Ovary (tissue), 9 donors: Measurements from ENCODE around the gene CENPO. TPM values are rescaled to one million over a fixed set of nuclear protein-coding genes. Genes with fewer than 3 reads are reported as not detected.

Source experiments
- DNase-seq, 5 donors: peaks; one replicate each; pipeline ENCODE4 v3.0.0-alpha.2; 2019 to 2020
- H3K27ac ChIP-seq, 2 donors: fragments of 200-600 bp; one replicate each; pipeline versions ENCODE4 v1.5.1 to v1.8.0; 2019 to 2022
- H3K27me3 ChIP-seq: fragments of 200-600 bp; one replicate; pipeline ENCODE4 v1.8.0; 2022
- H3K36me3 ChIP-seq: fragments of 200-600 bp; sonication (generic); one replicate; pipeline ENCODE4 v1.5.1; 2019
- H3K4me1 ChIP-seq: one replicate; pipeline ENCODE4 v1.8.1; 2013; ENCODE audit warnings: mild to moderate bottlenecking, moderate library complexity; ENCODE audit not compliant: insufficient read depth
- H3K4me3 ChIP-seq: fragments of 200-600 bp; sonication (generic); one replicate; pipeline ENCODE4 v1.5.1; 2017
- H3K9me3 ChIP-seq, 2 donors: fragments of 200-600 bp in 1 of 2; sonication (generic) in 1 of 2; one replicate each; pipeline versions ENCODE4 v1.5.1 to v1.8.1; 2013 to 2019; ENCODE audit warnings: mild to moderate bottlenecking in 1 of 2, moderate library complexity in 1 of 2
- CTCF ChIP-seq, 3 donors: fragments of 450-650 bp in 2 of 3; fragments of 200-600 bp in 1 of 3; IDR thresholded peaks; one replicate each; pipeline versions ENCODE4 v1.5.1 to v1.8.0; 2016 to 2022; ENCODE audit warnings: antibody characterized with exemption in 3 of 3, mild to moderate bottlenecking in 1 of 3
- EP300 ChIP-seq: sonication (generic); formaldehyde crosslinking; IDR thresholded peaks from one replicate; pipeline ENCODE4 v1.6.1; 2017; ENCODE audit warnings: antibody characterized with exemption
- POLR2A ChIP-seq: fragments of 450-650 bp; IDR thresholded peaks from one replicate; pipeline ENCODE4 v1.6.1; 2017; ENCODE audit warnings: antibody characterized with exemption, mild to moderate bottlenecking, moderate library complexity
- WGBS, 3 donors: extraction: QIAGEN DNeasy Blood & Tissue Kit in 1 of 3; methylation state at CpG; one replicate each; pipeline versions ENCODE4 v1.1.5 to v1.1.7; 2013 to 2017; 5-methylcytosine and 5-hydroxymethylcytosine counted together
- intact Hi-C, 4 donors: fragments of 100-400 bp; cut with DNase I; formaldehyde crosslinking; loops; one replicate each; pipeline versions ENCODE4 v1.11.0 to v1.15.1; 2022 to 2023
- polyA plus RNA-seq, 2 donors: library from polyadenylated mRNA; stranded (reverse); fragments of 200-250 nt in 1 of 2; fragments of 350-450 nt in 1 of 2; fragmentation: Illumina TruSeq in 1 of 2; extraction: RNeasy Lipid Tissue Mini Kit (QIAGEN cat#74804) in 1 of 2; gene quantifications; one replicate each; pipeline ENCODE4 v1.2.3, GENCODE V29; 2013 to 2014
- total RNA-seq, 7 donors: library from RNA; depleted of rRNA in 2 of 7; stranded (reverse); fragments of >200 nt in 2 of 7; fragmentation: NEBNext Ultra II Directional in 3 of 7; extraction: Animal tissue kit (Norgen Biotek cat#: 25700) in 3 of 7; gene quantifications; one replicate each; pipeline versions ENCODE4 v1.1.0 to v1.2.4, GENCODE V29; 2016 to 2023
- donor health status: DM: no; HTN: no; CAD: no; lungs with moderate emphysema.
- donor health status: DM: no; HTN: no; CAD: no.
- donor health status: Bipolar disorder and iron deficiency.
- donor health status: DM: yes; HTN: yes; CAD: no.
- donor health status: DM: no; HTN: no; CAD: no.
- donor health status: DM: yes; HTN: yes; CAD: no.

Gene CENPO
- total and polyA plus RNA-seq, 9 donors: 1.0 to 4.7 (median 2.4) TPM

- H3K4me1 ChIP-seq: peaks cover 13% of the 10 kb centered on the region
- no peak overlapping the region for H3K4me3 ChIP-seq
- no peaks in the 10 kb centered on the region for H3K36me3 ChIP-seq
- H3K9me3 ChIP-seq: no peaks in the 10 kb centered on the region
- no peak for DNase-seq
- TF ChIP-seq POLR2A: no peak
- no peak for TF ChIP-seq CTCF (IDR thresholded peaks at IDR 0.05)
- H3K27me3 ChIP-seq: no peaks in the 10 kb centered on the region
- intact Hi-C loops: no loop called here
- H3K27ac ChIP-seq: no peak overlapping the region
- 77 to 88% (median 87%) methylated on average over 6 of the region's 6 CpGs for WGBS, 3 donors
Measured at GRCh38 chr2:24866946-24867345, 73.7 kb downstream of the CENPO start.

GRCh38 chr2:24870440-24870839 is 77.2 kb downstream of the CENPO start:
- Histone ChIP-seq H3K4me3 (no peak overlapping the region), H3K36me3 (no peaks in the 10 kb centered on the region), H3K27ac (no peak overlapping the region), H3K4me1 (peaks cover 21% of the 10 kb centered on the region), H3K9me3 (no peaks in the 10 kb centered on the region), H3K27me3 (no peaks in the 10 kb centered on the region)
- WGBS, 3 donors: 84 to 92% (median 92%) methylated on average over 5 of the region's 5 CpGs
- DNase-seq: no peak
- intact Hi-C loops: no loop called here
- TF ChIP-seq POLR2A: no peak
- TF ChIP-seq CTCF (IDR thresholded peaks at IDR 0.05): no peak
- no peak for TF ChIP-seq EP300

GRCh38 chr2:24870891-24871705 is 77.9 kb downstream of the CENPO start:
- no peak for DNase-seq
- intact Hi-C loops: no loop called here
- peak overlapping the region in 1 of 2 donors; percentile 78 for H3K27ac ChIP-seq
- WGBS, 3 donors: 82 to 88% (median 82%) methylated on average over 16 of the region's 16 CpGs
- no peaks in the 10 kb centered on the region for H3K27me3 ChIP-seq
- H3K36me3 ChIP-seq: no peaks in the 10 kb centered on the region
- H3K9me3 ChIP-seq: no peaks in the 10 kb centered on the region
- no peak for TF ChIP-seq CTCF (IDR thresholded peaks at IDR 0.05)
- TF ChIP-seq EP300: no peak
- no peak for TF ChIP-seq POLR2A
- no peak overlapping the region for H3K4me3 ChIP-seq
- peaks cover 21% of the 10 kb centered on the region for H3K4me1 ChIP-seq

- no peaks in the 10 kb centered on the region for H3K27me3 ChIP-seq
- no peak overlapping the region for H3K4me3 ChIP-seq
- intact Hi-C loops: no loop called here
- no peaks in the 10 kb centered on the region for H3K36me3 ChIP-seq
- no peaks in the 10 kb centered on the region for H3K9me3 ChIP-seq
- H3K4me1 ChIP-seq: peaks cover 21% of the 10 kb centered on the region
- TF ChIP-seq POLR2A: no peak
- no peak for TF ChIP-seq CTCF (IDR thresholded peaks at IDR 0.05)
- TF ChIP-seq EP300: no peak
- peak overlapping the region; percentile 48 to 78 for H3K27ac ChIP-seq
- whole genome bisulfite sequencing, 3 donors: 20 to 37% (median 21%) methylated on average over 12 of the region's 12 CpGs
- DNase-seq: peak in 4 of 5 donors; percentile 51 to 79 (median 64)
Measured at GRCh38 chr2:24871852-24872333, 78.7 kb downstream of the CENPO start.

Other genes starting within 250 kb of the CENPO start
- gene PTRHD1, start within 50 bp of the CENPO start, total RNA-seq: 10 to 100 TPM; 14.9 to 68.1 (median 21.1) TPM
- gene PTRHD1, start within 50 bp of the CENPO start, polyA plus RNA-seq: 10 to 100 TPM; 21.0 to 57.8 TPM
- 100 to 1,000 TPM in 3 of 7 donors, 10 to 100 TPM in 4; 27.1 to 150 (median 97.4) TPM for gene ADCY3, start 126.8 kb downstream of the CENPO start, total RNA-seq
- gene ADCY3, start 126.8 kb downstream of the CENPO start, polyA plus RNA-seq: 100 to 1,000 TPM in 1 of 2 donors, 10 to 100 TPM in 1; 65.1 to 104 TPM
- 10 to 100 TPM; 10.2 to 17.6 (median 13.5) TPM for gene DNAJC27, start 178.5 kb downstream of the CENPO start, total RNA-seq
- gene DNAJC27, start 178.5 kb downstream of the CENPO start, polyA plus RNA-seq: 1 to 10 TPM; 6.0 to 8.7 TPM
- 1 to 10 TPM in 6 of 7 donors, under 1 TPM in 1; 0.36 to 4.5 (median 1.5) TPM for gene EFR3B, start 248.7 kb downstream of the CENPO start, total RNA-seq
- under 1 TPM; 0.45 to 0.93 TPM for gene EFR3B, start 248.7 kb downstream of the CENPO start, polyA plus RNA-seq